ENCODE data around the gene DPCD.

DNA sequence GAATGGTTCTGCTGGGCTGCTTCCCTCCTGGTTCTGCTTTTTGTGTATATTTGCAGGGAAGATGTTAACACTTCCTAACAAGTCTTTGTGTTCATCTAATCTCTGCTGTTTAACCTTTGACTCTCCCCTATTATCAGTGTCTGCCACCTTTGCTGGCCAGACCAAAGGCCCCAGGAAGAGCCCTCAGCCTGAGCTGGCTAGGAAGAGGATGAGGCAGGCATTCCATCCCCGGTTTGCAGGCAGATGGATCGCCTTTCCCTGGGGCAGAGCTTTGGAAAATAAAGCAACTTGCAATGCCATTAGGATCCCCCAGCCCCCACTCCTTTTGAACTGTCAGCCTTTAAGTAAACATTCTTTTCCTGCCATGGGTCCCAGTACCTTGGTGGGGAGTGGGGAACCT, 19.0 kb downstream of the DPCD start:
- TF ChIP-seq POLR2A (IDR thresholded peaks at IDR 0.05; ENCODE audit: low read depth) (no peak), POLR2AphosphoS5 (IDR thresholded peaks at IDR 0.05) (no peak), EP300 (IDR thresholded peaks at IDR 0.05) (no peak)
- TF ChIP-seq, protein P1, sequence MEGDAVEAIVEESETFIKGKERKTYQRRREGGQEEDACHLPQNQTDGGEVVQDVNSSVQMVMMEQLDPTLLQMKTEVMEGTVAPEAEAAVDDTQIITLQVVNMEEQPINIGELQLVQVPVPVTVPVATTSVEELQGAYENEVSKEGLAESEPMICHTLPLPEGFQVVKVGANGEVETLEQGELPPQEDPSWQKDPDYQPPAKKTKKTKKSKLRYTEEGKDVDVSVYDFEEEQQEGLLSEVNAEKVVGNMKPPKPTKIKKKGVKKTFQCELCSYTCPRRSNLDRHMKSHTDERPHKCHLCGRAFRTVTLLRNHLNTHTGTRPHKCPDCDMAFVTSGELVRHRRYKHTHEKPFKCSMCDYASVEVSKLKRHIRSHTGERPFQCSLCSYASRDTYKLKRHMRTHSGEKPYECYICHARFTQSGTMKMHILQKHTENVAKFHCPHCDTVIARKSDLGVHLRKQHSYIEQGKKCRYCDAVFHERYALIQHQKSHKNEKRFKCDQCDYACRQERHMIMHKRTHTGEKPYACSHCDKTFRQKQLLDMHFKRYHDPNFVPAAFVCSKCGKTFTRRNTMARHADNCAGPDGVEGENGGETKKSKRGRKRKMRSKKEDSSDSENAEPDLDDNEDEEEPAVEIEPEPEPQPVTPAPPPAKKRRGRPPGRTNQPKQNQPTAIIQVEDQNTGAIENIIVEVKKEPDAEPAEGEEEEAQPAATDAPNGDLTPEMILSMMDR (IDR thresholded peaks at IDR 0.05) = no peak
